WERI-Rb-1 (cell line): ENCODE results near the gene SHTN1.

ENCODE experiments used
- DNase-seq: peaks from one replicate; pipeline ENCODE4 v3.0.0-alpha.2; 2020
- H3K27ac ChIP-seq: fragments of 250-450 bp; sonication (Bioruptor Pico); 2 replicates; pipeline ENCODE4 v1.5.1; 2020; ENCODE audit warnings: mild to moderate bottlenecking, moderate library complexity
- H3K27me3 ChIP-seq: fragments of 250-450 bp; sonication (Bioruptor Pico); 2 replicates; pipeline ENCODE4 v1.5.1; 2021; ENCODE audit warnings: mild to moderate bottlenecking, low read depth, moderate library complexity; ENCODE audit not compliant: insufficient read depth, severe bottlenecking
- H3K36me3 ChIP-seq: fragments of 250-450 bp; sonication (Bioruptor Pico); 2 replicates; pipeline ENCODE4 v1.5.1; 2020; ENCODE audit warnings: mild to moderate bottlenecking, moderate library complexity
- H3K4me3 ChIP-seq: 2 replicates; pipeline ENCODE4 v1.5.1; 2011; ENCODE audit warnings: low read depth, mild to moderate bottlenecking, control low read depth, low read length
- H3K9me3 ChIP-seq: fragments of 250-450 bp; sonication (Bioruptor Pico); 2 replicates; pipeline ENCODE4 v1.5.1; 2021; ENCODE audit warnings: mild to moderate bottlenecking, moderate library complexity; ENCODE audit not compliant: severe bottlenecking
- CTCF ChIP-seq: IDR thresholded peaks from 2 replicates; pipeline ENCODE4 v1.5.1; 2011; ENCODE audit warnings: low read depth, mild to moderate bottlenecking, control low read depth, inconsistent platforms, low read length

SHTN1 gene

GRCh38 chr10:116918583-116918982, 86.4 kb downstream of the SHTN1 start:
- Histone ChIP-seq H3K27me3 (no peaks in the 10 kb centered on the region), H3K36me3 (peaks cover 26% of the 10 kb centered on the region), H3K27ac (no peak overlapping the region), H3K9me3 (no peaks in the 10 kb centered on the region), H3K4me3 (no peak overlapping the region)
- no peak for DNase-seq
- TF ChIP-seq CTCF: no peak

GRCh38 chr10:116917481-116917880, 87.5 kb downstream of the SHTN1 start:
- TF ChIP-seq CTCF: no peak
- H3K27me3 ChIP-seq: no peaks in the 10 kb centered on the region
- no peaks in the 10 kb centered on the region for H3K9me3 ChIP-seq
- H3K27ac ChIP-seq: no peak overlapping the region
- H3K4me3 ChIP-seq: no peak overlapping the region
- H3K36me3 ChIP-seq: peaks cover 34% of the 10 kb centered on the region
- DNase-seq: no peak

- Histone ChIP-seq H3K4me3 (no peak overlapping the region), H3K36me3 (peaks cover 30% of the 10 kb centered on the region), H3K27ac (no peak overlapping the region), H3K27me3 (no peaks in the 10 kb centered on the region), H3K9me3 (no peaks in the 10 kb centered on the region)
- DNase-seq: no peak
- no peak for TF ChIP-seq CTCF
Measured at GRCh38 chr10:116915340-116915739, 89.6 kb downstream of the SHTN1 start.

- Histone ChIP-seq H3K4me3 (no peak overlapping the region), H3K27me3 (no peaks in the 10 kb centered on the region), H3K36me3 (peaks cover 27% of the 10 kb centered on the region), H3K27ac (no peak overlapping the region), H3K9me3 (no peaks in the 10 kb centered on the region)
- no peak for DNase-seq
- no peak for TF ChIP-seq CTCF
Measured at GRCh38 chr10:116913695-116914094, 91.3 kb downstream of the SHTN1 start.

GRCh38 chr10:116912162-116912561, 92.8 kb downstream of the SHTN1 start:
- Histone ChIP-seq H3K27me3 (no peaks in the 10 kb centered on the region), H3K27ac (no peak overlapping the region), H3K4me3 (no peak overlapping the region), H3K36me3 (peaks cover 24% of the 10 kb centered on the region), H3K9me3 (no peaks in the 10 kb centered on the region)
- DNase-seq: no peak
- no peak for TF ChIP-seq CTCF

GRCh38 chr10:116910910-116911309, 94.1 kb downstream of the SHTN1 start:
- Histone ChIP-seq H3K9me3 (no peaks in the 10 kb centered on the region), H3K27me3 (no peaks in the 10 kb centered on the region), H3K27ac (no peak overlapping the region), H3K4me3 (no peak overlapping the region), H3K36me3 (peaks cover 30% of the 10 kb centered on the region)
- no peak for TF ChIP-seq CTCF
- DNase-seq: no peak
